GM12878 (cell line): Measurements from ENCODE around the gene MCTP2. TPM values are rescaled to one million over a fixed set of nuclear protein-coding genes. Genes with fewer than 3 reads are reported as not detected.

Source experiments
- ATAC-seq: fragments of 200-7000 bp; cut with Tn5 transposase; 3 replicates; pipeline ENCODE4 v1.9.1; 2020; ENCODE audit warnings: mild to moderate bottlenecking, moderate library complexity
- BruUV-seq: library from RNA; stranded (reverse); fragments of 400-500 nt; replicated peaks from 2 replicates; lab custom pipeline; 2021; lab: Mats Ljungman, UMichigan
- CTCF ChIA-PET: fragments of 300-600 bp; sonication (Branson Sonifier 250); formaldehyde crosslinking; extraction: SDS; loops from one replicate; lab custom pipeline; 2021; ENCODE audit warnings: inconsistent platforms; lab: Yijun Ruan, JAX
- POLR2A ChIA-PET: fragments of 350-600 bp; formaldehyde crosslinking; extraction: SDS; loops from one replicate; lab custom pipeline; 2021; ENCODE audit warnings: inconsistent platforms; lab: Charles Lee
- RAD21 ChIA-PET: fragments of 300-600 bp; sonication (Branson Sonifier 250); formaldehyde crosslinking; loops from one replicate; lab custom pipeline; 2023; ENCODE audit warnings: antibody characterized with exemption; ENCODE audit not compliant: unreplicated experiment; lab: Charles Lee
- SMC1A ChIA-PET: fragments of 300-600 bp; sonication (Branson Sonifier 250); formaldehyde crosslinking; loops from one replicate; lab custom pipeline; 2023; ENCODE audit not compliant: unreplicated experiment, uncharacterized antibody; lab: Charles Lee
- DNase-seq: peaks from one replicate; pipeline ENCODE4 v3.0.0-alpha.2; 2011; ENCODE audit warnings: low read depth, low spot score
- FAIRE-seq: peaks from 3 replicates; lab custom pipeline; 2011; peaks lifted over from hg19 to GRCh38; lab: Jason Lieb, UNC
- H2AFZ ChIP-seq: 2 replicates; pipeline ENCODE4 v1.6.0; 2011; ENCODE audit warnings: low read depth, low read length, control low read depth; ENCODE audit not compliant: control insufficient read depth
- H3K27ac ChIP-seq: 2 replicates; pipeline ENCODE4 v1.5.1; 2011; ENCODE audit warnings: control low read depth; ENCODE audit not compliant: control insufficient read depth, insufficient read depth
- H3K27me3 ChIP-seq, 2 experiments: replicated peaks in 1 of 2; 2 replicates each; pipeline versions ENCODE4 v1.6.0 to v1.6.1; 2011; ENCODE audit warnings: low read length in 1 of 2; ENCODE audit not compliant: control insufficient read depth in 2 of 2, insufficient read depth in 2 of 2
- H3K36me3 ChIP-seq, 2 experiments: 2 replicates each; pipeline ENCODE4 v1.5.1; 2011; ENCODE audit warnings: low read length in 1 of 2; ENCODE audit not compliant: control insufficient read depth in 2 of 2, insufficient read depth in 2 of 2
- H3K4me1 ChIP-seq: 2 replicates; pipeline ENCODE4 v1.6.1; 2011; ENCODE audit warnings: mild to moderate bottlenecking, low read length, moderate library complexity, mixed read lengths; ENCODE audit not compliant: control insufficient read depth, insufficient read depth
- H3K4me2 ChIP-seq: 2 replicates; pipeline ENCODE4 v1.6.0; 2011; ENCODE audit warnings: control low read depth; ENCODE audit not compliant: control insufficient read depth, insufficient read depth
- H3K4me3 ChIP-seq: fragments of 200-600 bp; sonication (generic); 2 replicates; pipeline ENCODE4 v1.5.1; 2016
- H3K79me2 ChIP-seq: 2 replicates; pipeline ENCODE4 v1.6.0; 2011; ENCODE audit warnings: low read length; ENCODE audit not compliant: control insufficient read depth, insufficient read depth
- H3K9ac ChIP-seq: 2 replicates; pipeline ENCODE4 v1.8.0; 2011; ENCODE audit warnings: low read length, control low read depth, mixed read lengths; ENCODE audit not compliant: control insufficient read depth, insufficient read depth
- H3K9me3 ChIP-seq: replicated peaks from 3 replicates; pipeline ENCODE4 v1.5.1; 2011; ENCODE audit warnings: mild to moderate bottlenecking, low read length; ENCODE audit not compliant: control insufficient read depth, insufficient read depth
- H4K20me1 ChIP-seq: 2 replicates; pipeline ENCODE4 v1.6.0; 2011; ENCODE audit not compliant: control insufficient read depth, insufficient read depth
- CBFB ChIP-seq: IDR thresholded peaks from 2 replicates; pipeline ENCODE4 v1.6.1; 2016; ENCODE audit warnings: antibody characterized with exemption, low read depth
- FOXK2 ChIP-seq: fragments of 450-650 bp; IDR thresholded peaks from 2 replicates; pipeline ENCODE4 v1.6.1; 2017; ENCODE audit warnings: mild to moderate bottlenecking, moderate library complexity
- IKZF1 ChIP-seq: fragments of 450-650 bp; conservative IDR thresholded peaks from 2 replicates; pipeline ENCODE4 v1.6.1; 2017; ENCODE audit warnings: antibody characterized with exemption, mild to moderate bottlenecking
- KLF5 ChIP-seq: fragments of 450-650 bp; IDR thresholded peaks from 2 replicates; pipeline ENCODE4 v1.6.1; 2014; ENCODE audit warnings: mild to moderate bottlenecking; ENCODE audit not compliant: partially characterized antibody
- MTA3 ChIP-seq: IDR thresholded peaks from 2 replicates; pipeline ENCODE4 v1.6.1; 2012; ENCODE audit warnings: low read length, inconsistent platforms, borderline replicate concordance
- NKRF ChIP-seq: fragments of 450-650 bp; conservative IDR thresholded peaks from 2 replicates; pipeline ENCODE4 v1.6.1; 2017; ENCODE audit warnings: mild to moderate bottlenecking, moderate library complexity
- RB1 ChIP-seq: fragments of 450-650 bp; formaldehyde crosslinking; IDR thresholded peaks from 2 replicates; pipeline ENCODE4 v1.6.1; 2017; ENCODE audit warnings: mild to moderate bottlenecking, borderline replicate concordance
- REST ChIP-seq: IDR thresholded peaks from 2 replicates; pipeline ENCODE4 v1.6.1; 2012; ENCODE audit warnings: mild to moderate bottlenecking, low read depth, low read length
- ZNF274 ChIP-seq: IDR thresholded peaks from one replicate; pipeline ENCODE4 v1.8.0; 2011; ENCODE audit not compliant: insufficient read length, insufficient read depth
- WGBS: methylation state at CpG from one replicate; pipeline ENCODE4 v1.1.6; 2016; ENCODE audit warnings: low lambda C conversion rate; ENCODE audit not compliant: insufficient replicate concordance, insufficient coverage; ENCODE audit errors: missing lambda C conversion rate; 5-methylcytosine and 5-hydroxymethylcytosine counted together
- in situ Hi-C: fragments of 300-500 bp; cut with MboI; formaldehyde crosslinking; loops from 9 replicates; pipeline ENCODE4 v1.14.3; 2018; ENCODE audit warnings: mixed read lengths
- intact Hi-C: fragments of 100-400 bp; cut with micrococcal nuclease; formaldehyde crosslinking; loops from one replicate; pipeline ENCODE4 v1.14.2; 2022; ENCODE audit not compliant: unreplicated experiment
- polyA plus RNA-seq, 11 experiments: library from polyadenylated mRNA; depleted of rRNA in 4 of 11; unstranded in 6 of 11; stranded (reverse) in 5 of 11; fragments of >200 nt; fragmentation: Nextera tagmentation in 4 of 11; fragmentation: Illumina TruSeq in 1 of 11; extraction: Ambion mirVana in 4 of 11; extraction: Trizol in 1 of 11; gene quantifications; 1 replicate in 1 of 11; 2 replicates in 10 of 11; pipeline versions ENCODE4 v1.2.1 to v1.2.3, GENCODE V29; 2011 to 2016; ENCODE audit warnings: inconsistent platforms in 2 of 11, missing spikeins in 2 of 11, low read depth in 1 of 11
- total RNA-seq, 4 experiments: library from RNA; depleted of rRNA in 3 of 4; stranded (reverse); fragments of >200 nt in 3 of 4; fragmentation: Illumina TruSeq in 1 of 4; extraction: Trizol in 1 of 4; gene quantifications; 2 replicates each; pipeline versions ENCODE4 v1.2.1 to v1.2.3, GENCODE V29; 2013 to 2021

MCTP2 gene
- total and polyA plus RNA-seq, 10 of the 15 experiments (the other 5 are each of a cell fraction or from before 2014, with no cell fraction given), result 0.24 to 48.5 (median 0.88) TPM

GRCh38 chr15:94265982-94266381 lies 34.6 kb downstream of the MCTP2 start:
- Histone ChIP-seq H3K27ac (no peak overlapping the region), H3K79me2 (no peaks in the 10 kb centered on the region), H3K9ac (no peak overlapping the region), H3K27me3 (no peaks in the 10 kb centered on the region), H3K4me2 (no peak overlapping the region), H3K36me3 (no peaks in the 10 kb centered on the region), H2AFZ (no peak overlapping the region), H3K4me3 (no peak overlapping the region), H4K20me1 (no peaks in the 10 kb centered on the region), H3K9me3 (no peaks in the 10 kb centered on the region; the same call in 2 of the 3 replicates), H3K4me1 (no peaks in the 10 kb centered on the region; the same call in 1 of the 2 replicates)
- intact Hi-C loops, result no loop called here
- ChIA-PET POLR2A (interaction anchor here (0.9 to 1.2 kb wide), 4 partner anchors 12 to 35 kb away, joined by 3 to 6 read pairs (median 3); partner anchors contain the start of gene MCTP2), SMC1A (interaction anchor here (0.7 to 6.5 kb wide), 9 partner anchors 9 to 68 kb away, joined by 3 to 106 read pairs (median 4); no protein-coding TSS in a partner anchor), CTCF (interaction anchor here (0.8 to 1.3 kb wide), 2 partner anchors 12 to 14 kb away, joined by 3 read pairs; no protein-coding TSS in a partner anchor), RAD21 (interaction anchor here (0.5 to 1.3 kb wide), 4 partner anchors 12 to 54 kb away, joined by 3 to 7 read pairs (median 3); no protein-coding TSS in a partner anchor)
- DNase-seq (no peak), FAIRE-seq (no peak), ATAC-seq (no peak)
- TF ChIP-seq IKZF1, result no peak
- no peak for TF ChIP-seq RB1
- TF ChIP-seq KLF5, result no peak
- TF ChIP-seq NKRF, result no peak
- TF ChIP-seq MTA3, result no peak
- no peak for TF ChIP-seq ZNF274
- no peak for TF ChIP-seq REST
- no peak for TF ChIP-seq FOXK2
- no peak for TF ChIP-seq CBFB
- in situ Hi-C loops, result no loop called here
- no TSS peak for BruUV-seq
- WGBS, result 43% methylated on average over 6 of the region's 6 CpGs
